Peyer's patch (tissue), 4 donors: ENCODE data around the gene STK10. TPM values are rescaled to one million over a fixed set of nuclear protein-coding genes. Genes with fewer than 3 reads are reported as not detected.
A peak's percentile ranks its signal among the peaks of the same experiment; 100 is the strongest.

Experiments
- DNase-seq, 3 donors: peaks; one replicate each; pipeline ENCODE4 v3.0.0-alpha.2; 2017 to 2019
- H3K27ac ChIP-seq, 4 donors: fragments of 200-600 bp; sonication (generic); one replicate each; pipeline ENCODE4 v1.5.1; 2016 to 2019
- H3K27me3 ChIP-seq, 2 donors: fragments of 200-600 bp; sonication (generic); one replicate each; pipeline ENCODE4 v1.5.1; 2019
- H3K36me3 ChIP-seq, 3 donors: fragments of 200-600 bp; sonication (generic); one replicate each; pipeline ENCODE4 v1.5.1; 2016 to 2019
- H3K4me1 ChIP-seq, 4 donors: fragments of 200-600 bp; sonication (generic); one replicate each; pipeline ENCODE4 v1.5.1; 2016 to 2019
- H3K4me3 ChIP-seq, 4 donors: fragments of 200-600 bp; sonication (generic); 1 replicate in 3 of 4; 2 replicates in 1 of 4; pipeline ENCODE4 v1.5.1; 2016 to 2019; ENCODE audit warnings: mild to moderate bottlenecking in 1 of 4
- H3K9me3 ChIP-seq, 4 donors: fragments of 200-600 bp; sonication (generic); one replicate each; pipeline ENCODE4 v1.5.1; 2016 to 2019; ENCODE audit warnings: mild to moderate bottlenecking in 1 of 4
- CTCF ChIP-seq, 6 experiments: fragments of 450-650 bp in 4 of 6; fragments of 200-600 bp in 2 of 6; sonication (generic) in 1 of 6; IDR thresholded peaks; one replicate each; pipeline ENCODE4 v1.5.1; 2017 to 2019; ENCODE audit warnings: antibody characterized with exemption in 6 of 6, mild to moderate bottlenecking in 3 of 6, moderate library complexity in 1 of 6
- POLR2A ChIP-seq, 2 donors: fragments of 450-650 bp; IDR thresholded peaks; one replicate each; pipeline ENCODE4 v1.5.1; 2017; ENCODE audit warnings: antibody characterized with exemption in 2 of 2, mild to moderate bottlenecking in 2 of 2, moderate library complexity in 2 of 2
- total RNA-seq, 4 donors: library from RNA; depleted of rRNA; stranded (reverse); fragments of >200 nt; gene quantifications; one replicate each; pipeline ENCODE4 v1.1.0, GENCODE V29; 2016

Gene STK10
- total RNA-seq, 4 donors from 2014 or later: 26.3 to 202 (median 68.1) TPM

- H3K4me3 ChIP-seq: no peak overlapping the region
- peak in 1 of 3 donors; percentile 44 for DNase-seq
- H3K9me3 ChIP-seq: no peaks in the 10 kb centered on the region
- H3K27me3 ChIP-seq: no peaks in the 10 kb centered on the region
- H3K4me1 ChIP-seq: peaks cover 0 to 21% (median 7%) of the 10 kb centered on the region in 4 donors
- peaks cover 0 to 18% (median 0%) of the 10 kb centered on the region in 3 donors for H3K36me3 ChIP-seq
- H3K27ac ChIP-seq: no peak overlapping the region
- TF ChIP-seq CTCF (IDR thresholded peaks at IDR 0.05): no peak
- no peak for TF ChIP-seq POLR2A (IDR thresholded peaks at IDR 0.05)
Measured at GRCh38 chr5:172117977-172118701, 69.9 kb downstream of the STK10 start.

DNA sequence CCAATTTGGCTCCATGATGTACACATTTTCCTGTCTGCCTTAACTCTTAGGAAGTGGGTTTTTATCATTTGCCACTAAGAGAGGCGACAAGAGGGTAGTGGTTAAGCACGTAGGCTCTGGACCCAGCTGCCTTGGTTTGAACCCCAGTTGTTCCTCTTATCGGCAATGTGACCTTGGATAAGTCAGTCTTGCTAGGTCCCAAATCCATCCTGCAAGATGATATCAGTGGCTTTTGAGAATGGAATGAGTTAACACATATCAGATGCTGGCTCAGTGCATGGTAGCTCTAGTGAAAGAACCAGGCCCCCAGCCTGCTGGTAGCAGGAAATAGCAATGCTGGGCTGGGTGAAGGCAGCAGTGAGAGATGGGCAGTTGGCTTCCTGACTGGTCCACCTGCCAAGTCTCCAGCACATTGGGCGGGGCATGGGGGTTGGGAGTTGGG, 72.5 kb downstream of the STK10 start:
- peak in 1 of 3 donors; percentile 38 for DNase-seq
- no peaks in the 10 kb centered on the region for H3K27me3 ChIP-seq
- TF ChIP-seq CTCF (IDR thresholded peaks at IDR 0.05) (no peak), POLR2A (IDR thresholded peaks at IDR 0.05) (no peak)
- peaks cover 4 to 35% (median 20%) of the 10 kb centered on the region in 4 donors for H3K4me1 ChIP-seq
- no peaks in the 10 kb centered on the region for H3K9me3 ChIP-seq
- peak overlapping the region; percentile 55 to 82 (median 70) for H3K27ac ChIP-seq
- peak overlapping the region in 1 of 4 donors; percentile 29 for H3K4me3 ChIP-seq
- peaks cover 0 to 18% (median 0%) of the 10 kb centered on the region in 3 donors for H3K36me3 ChIP-seq

DNA sequence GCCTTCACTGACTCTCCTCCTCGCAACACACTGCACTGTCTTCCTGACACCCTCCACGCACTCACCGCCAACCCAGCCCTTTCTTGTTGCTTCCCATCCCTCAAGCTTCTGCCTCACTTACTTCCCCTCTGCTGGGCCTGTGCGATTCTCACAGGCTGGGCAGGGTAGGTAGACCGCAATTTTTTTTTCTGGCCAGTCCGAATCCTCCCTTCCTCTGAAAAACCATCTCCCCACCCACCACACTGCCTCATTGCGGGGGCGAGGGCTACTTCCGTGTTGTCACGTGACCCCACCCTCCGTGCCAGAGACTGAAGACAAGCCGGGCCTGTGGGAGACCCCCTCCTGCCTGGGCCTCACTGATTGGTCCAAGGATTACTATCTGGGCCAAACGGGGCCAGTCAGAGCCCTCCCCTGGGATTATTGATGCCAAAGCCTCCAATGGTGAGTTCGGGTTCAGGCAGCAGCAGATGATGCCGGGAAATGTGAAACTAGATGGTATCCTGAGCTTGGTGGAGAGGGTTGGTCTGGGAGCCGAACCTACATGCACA, 73.1 kb downstream of the STK10 start:
- Histone ChIP-seq H3K27me3 (no peaks in the 10 kb centered on the region), H3K4me1 (peaks cover 4 to 37% (median 24%) of the 10 kb centered on the region in 4 donors), H3K27ac (peak overlapping the region; percentile 55 to 82 (median 70)), H3K9me3 (no peaks in the 10 kb centered on the region), H3K36me3 (peaks cover 0 to 18% (median 0%) of the 10 kb centered on the region in 3 donors), H3K4me3 (peak overlapping the region in 1 of 4 donors; percentile 29)
- peak in 2 of 3 donors; percentile 84 to 86 for DNase-seq
- TF ChIP-seq POLR2A (IDR thresholded peaks at IDR 0.05) (no peak), CTCF (IDR thresholded peaks at IDR 0.05) (no peak)

- Histone ChIP-seq H3K27me3 (no peaks in the 10 kb centered on the region), H3K4me1 (peaks cover 4 to 37% (median 24%) of the 10 kb centered on the region in 4 donors), H3K27ac (peak overlapping the region; percentile 51 to 76 (median 58)), H3K4me3 (no peak overlapping the region), H3K36me3 (peaks cover 0 to 18% (median 0%) of the 10 kb centered on the region in 3 donors), H3K9me3 (no peaks in the 10 kb centered on the region)
- DNase-seq: peak in 2 of 3 donors; percentile 86 to 89
- TF ChIP-seq POLR2A (IDR thresholded peaks at IDR 0.05) (no peak), CTCF (IDR thresholded peaks at IDR 0.05) (no peak)
Measured at GRCh38 chr5:172113036-172113435, 75.0 kb downstream of the STK10 start.

GRCh38 chr5:172111852-172112225, 76.2 kb downstream of the STK10 start:
- Histone ChIP-seq H3K27me3 (no peaks in the 10 kb centered on the region), H3K36me3 (peaks cover 0 to 13% (median 0%) of the 10 kb centered on the region in 3 donors), H3K4me1 (peaks cover 4 to 40% (median 28%) of the 10 kb centered on the region in 4 donors), H3K4me3 (no peak overlapping the region), H3K9me3 (no peaks in the 10 kb centered on the region), H3K27ac (peak overlapping the region; percentile 69 to 84 (median 75))
- no peak for DNase-seq
- no peak for TF ChIP-seq POLR2A (IDR thresholded peaks at IDR 0.05)
- TF ChIP-seq CTCF (IDR thresholded peaks at IDR 0.05): no peak
